ENCODE results near the gene AMPD3. TPM values are rescaled to one million over a fixed set of nuclear protein-coding genes. Genes with fewer than 3 reads are reported as not detected.
A peak's percentile ranks its signal among the peaks of the same experiment; 100 is the strongest.

The AMPD3 gene
- total RNA-seq, 1 donor from 2014 or later, result 3.4 TPM

DNA sequence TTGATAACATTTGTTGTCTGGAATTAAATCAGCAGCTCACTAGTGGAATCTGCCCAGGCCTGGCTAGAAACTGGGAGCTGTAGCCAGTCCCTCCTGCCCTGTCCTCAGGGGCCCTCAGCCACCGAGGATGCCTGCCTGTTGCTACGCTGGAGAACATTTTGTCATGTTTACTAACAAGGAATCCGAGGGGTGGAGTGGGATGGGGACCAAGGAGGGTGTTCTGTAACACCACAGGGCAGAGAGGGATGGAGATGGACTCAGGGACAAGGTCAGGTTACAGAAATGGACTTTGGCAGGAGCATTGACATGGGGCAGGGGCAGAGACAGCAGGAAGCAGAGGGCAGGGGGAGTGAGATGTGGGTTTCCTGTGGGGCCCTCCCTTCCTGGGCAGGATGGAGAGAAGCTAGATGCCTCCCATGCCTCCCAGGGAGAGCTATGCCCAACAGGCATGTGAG is 45.8 kb upstream of the AMPD3 start:
- Histone ChIP-seq H3K36me3 (no peaks in the 10 kb centered on the region), H3K4me3 (no peak overlapping the region), H3K27me3 (ENCODE audit: low read depth) (no peaks in the 10 kb centered on the region), H3K4me1 (peaks cover 23% of the 10 kb centered on the region), H3K27ac (replicated peaks) (no peak overlapping the region), H3K9me3 (replicated peaks) (no peaks in the 10 kb centered on the region)
- intact Hi-C loops (cut with micrococcal nuclease), result loop anchor here (5.0 kb wide), 1 partner anchor 328 kb away; no protein-coding TSS in a partner anchor
- TF ChIP-seq, protein P1, sequence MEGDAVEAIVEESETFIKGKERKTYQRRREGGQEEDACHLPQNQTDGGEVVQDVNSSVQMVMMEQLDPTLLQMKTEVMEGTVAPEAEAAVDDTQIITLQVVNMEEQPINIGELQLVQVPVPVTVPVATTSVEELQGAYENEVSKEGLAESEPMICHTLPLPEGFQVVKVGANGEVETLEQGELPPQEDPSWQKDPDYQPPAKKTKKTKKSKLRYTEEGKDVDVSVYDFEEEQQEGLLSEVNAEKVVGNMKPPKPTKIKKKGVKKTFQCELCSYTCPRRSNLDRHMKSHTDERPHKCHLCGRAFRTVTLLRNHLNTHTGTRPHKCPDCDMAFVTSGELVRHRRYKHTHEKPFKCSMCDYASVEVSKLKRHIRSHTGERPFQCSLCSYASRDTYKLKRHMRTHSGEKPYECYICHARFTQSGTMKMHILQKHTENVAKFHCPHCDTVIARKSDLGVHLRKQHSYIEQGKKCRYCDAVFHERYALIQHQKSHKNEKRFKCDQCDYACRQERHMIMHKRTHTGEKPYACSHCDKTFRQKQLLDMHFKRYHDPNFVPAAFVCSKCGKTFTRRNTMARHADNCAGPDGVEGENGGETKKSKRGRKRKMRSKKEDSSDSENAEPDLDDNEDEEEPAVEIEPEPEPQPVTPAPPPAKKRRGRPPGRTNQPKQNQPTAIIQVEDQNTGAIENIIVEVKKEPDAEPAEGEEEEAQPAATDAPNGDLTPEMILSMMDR (IDR thresholded peaks at IDR 0.05; ENCODE audit: borderline replicate concordance), result no peak
- no peak for DNase-seq

DNA sequence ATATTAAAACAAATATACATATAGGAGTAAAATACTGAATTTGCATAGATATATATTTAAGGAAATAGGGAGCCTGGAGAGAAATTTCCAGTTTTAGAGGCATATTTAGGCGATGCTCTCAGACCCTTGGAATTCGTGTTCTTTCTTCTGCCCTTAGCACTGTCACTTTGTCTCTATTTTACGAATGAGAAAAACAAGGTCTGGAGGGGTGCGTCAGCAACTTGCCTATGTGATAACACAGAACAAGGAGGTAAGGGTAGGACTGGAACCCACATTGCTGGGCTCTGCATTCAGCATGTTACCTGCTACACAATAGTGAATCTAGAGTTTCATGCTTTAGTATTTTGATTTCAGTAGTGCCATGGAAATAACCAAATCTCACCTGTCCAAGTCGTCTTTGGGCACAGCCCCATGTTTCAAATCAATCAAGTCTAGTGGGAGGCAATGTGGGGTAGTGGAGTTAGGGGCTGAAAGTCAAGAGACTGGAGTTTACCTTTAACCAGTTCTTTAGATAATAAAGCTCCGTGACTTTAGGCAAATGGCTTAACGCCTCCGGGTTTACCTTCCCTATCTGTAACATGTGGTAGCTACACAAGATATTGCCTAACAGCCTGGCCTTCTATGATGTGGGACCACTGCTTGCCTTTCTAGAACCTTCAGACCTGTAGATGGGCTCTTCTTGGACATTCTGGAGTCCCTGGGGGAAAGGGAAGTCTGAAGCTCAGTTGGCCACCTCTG is 44.8 kb upstream of the AMPD3 start:
- no peak for DNase-seq
- Histone ChIP-seq H3K36me3 (no peaks in the 10 kb centered on the region), H3K9me3 (replicated peaks) (no peaks in the 10 kb centered on the region), H3K4me1 (peaks cover 25% of the 10 kb centered on the region), H3K27me3 (ENCODE audit: low read depth) (no peaks in the 10 kb centered on the region), H3K27ac (replicated peaks) (no peak overlapping the region), H3K4me3 (no peak overlapping the region)
- TF ChIP-seq, protein P1 (IDR thresholded peaks at IDR 0.05; ENCODE audit: borderline replicate concordance), result no peak
- intact Hi-C loops (cut with micrococcal nuclease), result no loop called here

DNA sequence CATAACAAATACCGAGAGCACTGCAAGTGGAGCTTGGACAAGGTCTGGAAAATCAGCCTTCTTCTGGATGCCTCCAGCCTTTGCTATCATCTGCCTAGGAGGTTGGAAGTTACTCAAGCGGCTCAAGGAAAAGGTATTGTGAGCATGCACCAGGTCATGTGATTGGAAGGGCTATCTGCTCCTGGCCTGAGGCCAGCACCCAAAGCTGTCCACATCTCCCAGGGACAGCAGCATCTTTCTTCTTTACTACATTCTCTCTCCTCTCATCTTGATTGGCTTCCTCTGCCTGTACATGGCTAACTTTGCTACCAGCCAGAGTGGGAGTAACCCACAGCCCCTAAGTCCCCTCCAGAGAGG is 44.2 kb upstream of the AMPD3 start:
- H3K27ac ChIP-seq (replicated peaks), result no peak overlapping the region
- no peaks in the 10 kb centered on the region for H3K27me3 ChIP-seq (ENCODE audit: low read depth)
- no peak overlapping the region for H3K4me3 ChIP-seq
- TF ChIP-seq, protein P1 (IDR thresholded peaks at IDR 0.05; ENCODE audit: borderline replicate concordance), result no peak
- DNase-seq, result no peak
- no peaks in the 10 kb centered on the region for H3K9me3 ChIP-seq (replicated peaks)
- intact Hi-C loops (cut with micrococcal nuclease), result no loop called here
- no peaks in the 10 kb centered on the region for H3K36me3 ChIP-seq
- H3K4me1 ChIP-seq, result peaks cover 25% of the 10 kb centered on the region

DNA sequence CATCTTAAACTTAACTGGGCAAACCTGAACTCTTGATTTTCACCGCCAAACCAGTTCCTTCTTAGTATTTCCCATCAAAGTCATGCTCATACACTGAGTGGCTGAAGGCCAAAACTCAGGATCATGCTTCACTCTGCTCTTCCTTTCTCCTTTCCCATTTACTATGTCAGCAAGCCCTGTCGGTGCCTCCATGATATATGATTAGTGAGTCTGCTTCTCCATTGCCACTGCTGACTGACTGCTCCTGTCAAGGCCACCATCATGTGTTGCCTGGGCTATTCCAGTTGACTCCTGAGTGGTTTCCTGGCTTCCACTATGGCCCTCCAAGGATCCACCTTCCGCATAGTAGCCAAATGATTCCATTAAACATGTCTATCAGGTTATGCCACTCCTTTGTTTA is 42.8 kb upstream of the AMPD3 start:
- DNase-seq, result no peak
- TF ChIP-seq, protein P1 (IDR thresholded peaks at IDR 0.05; ENCODE audit: borderline replicate concordance), result no peak
- no peak overlapping the region for H3K27ac ChIP-seq (replicated peaks)
- no peaks in the 10 kb centered on the region for H3K27me3 ChIP-seq (ENCODE audit: low read depth)
- H3K36me3 ChIP-seq, result no peaks in the 10 kb centered on the region
- H3K4me1 ChIP-seq, result peaks cover 14% of the 10 kb centered on the region
- intact Hi-C loops (cut with micrococcal nuclease), result no loop called here
- H3K9me3 ChIP-seq (replicated peaks), result no peaks in the 10 kb centered on the region
- no peak overlapping the region for H3K4me3 ChIP-seq

DNA sequence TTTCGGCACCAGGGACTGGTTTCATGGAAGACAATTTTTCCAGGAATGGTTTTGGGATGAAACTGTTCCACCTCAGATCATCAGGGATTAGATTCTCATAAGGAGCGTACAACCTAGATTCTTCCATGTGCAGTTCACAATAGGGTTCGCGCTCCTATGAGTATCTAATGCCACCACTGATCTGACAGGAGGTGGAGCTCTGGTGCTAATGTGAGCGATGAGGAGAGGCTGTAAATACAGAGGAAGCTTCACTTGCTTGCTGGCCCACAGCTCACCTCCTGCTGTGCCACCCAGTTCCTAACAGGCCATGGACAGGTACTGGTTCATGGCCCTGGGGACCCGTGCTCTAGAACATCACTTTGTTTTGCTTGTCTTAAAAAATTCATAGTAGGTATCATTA is 41.8 kb upstream of the AMPD3 start:
- H3K4me3 ChIP-seq, result no peak overlapping the region
- peaks cover 7% of the 10 kb centered on the region for H3K4me1 ChIP-seq
- H3K36me3 ChIP-seq, result no peaks in the 10 kb centered on the region
- TF ChIP-seq, protein P1 (IDR thresholded peaks at IDR 0.05; ENCODE audit: borderline replicate concordance), result peak; percentile 26
- intact Hi-C loops (cut with micrococcal nuclease), result no loop called here
- H3K27me3 ChIP-seq (ENCODE audit: low read depth), result no peaks in the 10 kb centered on the region
- H3K9me3 ChIP-seq (replicated peaks), result no peaks in the 10 kb centered on the region
- DNase-seq, result no peak
- no peak overlapping the region for H3K27ac ChIP-seq (replicated peaks)

All from left ventricle myocardium inferior (tissue), 1 donor.